HepG2 (cell line): Measurements from ENCODE around the gene TEX14. TPM values are rescaled to one million over a fixed set of nuclear protein-coding genes. Genes with fewer than 3 reads are reported as not detected.

Experiments
- ATAC-seq: fragments of 200-7000 bp; cut with Tn5 transposase; 3 replicates; pipeline ENCODE4 v1.9.1; 2020; ENCODE audit warnings: mild to moderate bottlenecking, moderate library complexity
- BruUV-seq: library from RNA; stranded (reverse); fragments of 400-500 nt; replicated peaks from 2 replicates; lab custom pipeline; 2021; lab: Mats Ljungman, UMichigan
- CTCF ChIA-PET: fragments of 300-600 bp; formaldehyde crosslinking; extraction: SDS; loops from one replicate; lab custom pipeline; 2021; ENCODE audit warnings: low total read pairs, inconsistent platforms, low intra/inter-chr PET ratio; lab: Yijun Ruan, JAX
- POLR2A ChIA-PET: fragments of 350-600 bp; sonication (Branson Sonifier 250); formaldehyde crosslinking; loops from one replicate; lab custom pipeline; 2020; ENCODE audit warnings: antibody characterized with exemption, inconsistent platforms; lab: Yijun Ruan, JAX
- DNase-seq: peaks from one replicate; pipeline ENCODE4 v3.0.0-alpha.2; 2015; ENCODE audit warnings: low spot score
- FAIRE-seq: peaks from 3 replicates; lab custom pipeline; 2011; peaks lifted over from hg19 to GRCh38; lab: Jason Lieb, UNC
- H2AFZ ChIP-seq: one replicate; pipeline ENCODE4 v1.6.1; 2011; ENCODE audit warnings: low read length, inconsistent platforms
- H3K27ac ChIP-seq: fragments of 300-600 bp; 3 replicates; pipeline ENCODE4 v1.8.0; 2011; ENCODE audit warnings: mixed run types, mild to moderate bottlenecking, mixed read lengths, low read length, inconsistent platforms; ENCODE audit not compliant: insufficient read depth; ENCODE audit errors: extremely low read length
- H3K27me3 ChIP-seq, 2 experiments: fragments of 200-600 bp in 1 of 2; 2 replicates in 1 of 2; 3 replicates in 1 of 2; pipeline versions ENCODE4 v1.6.0 to v1.8.0; 2011; ENCODE audit warnings: low read length in 2 of 2, mild to moderate bottlenecking in 2 of 2, moderate library complexity in 2 of 2, inconsistent platforms in 1 of 2; ENCODE audit not compliant: insufficient read depth in 2 of 2, control insufficient read depth in 1 of 2
- H3K36me3 ChIP-seq, 2 experiments: fragments of 200-600 bp in 1 of 2; replicated peaks in 1 of 2; 2 replicates in 1 of 2; 3 replicates in 1 of 2; pipeline versions ENCODE4 v1.5.1 to v1.8.0; 2011; ENCODE audit warnings: low read length in 2 of 2, inconsistent platforms in 1 of 2; ENCODE audit not compliant: insufficient read depth in 2 of 2, control insufficient read depth in 1 of 2
- H3K4me1 ChIP-seq: 2 replicates; pipeline ENCODE4 v1.5.1; 2012; ENCODE audit warnings: low read length, inconsistent platforms; ENCODE audit not compliant: insufficient read depth
- H3K4me2 ChIP-seq: 2 replicates; pipeline ENCODE4 v1.6.0; 2011; ENCODE audit warnings: low read depth, low read length, inconsistent platforms
- H3K4me3 ChIP-seq, 3 experiments: fragments of 200-600 bp in 1 of 3; sonication (generic), shearing (Covaris generic) in 1 of 3; replicated peaks in 1 of 3; 2 replicates each; pipeline ENCODE4 v1.5.1; 2011 to 2016; ENCODE audit warnings: low read length in 3 of 3, inconsistent platforms in 2 of 3, low read depth in 2 of 3, mild to moderate bottlenecking in 2 of 3, control low read depth in 1 of 3, mixed read lengths in 1 of 3; ENCODE audit not compliant: insufficient read depth in 1 of 3
- H3K79me2 ChIP-seq: one replicate; pipeline ENCODE4 v1.6.1; 2011; ENCODE audit warnings: low read length, inconsistent platforms; ENCODE audit not compliant: insufficient read depth
- H3K9ac ChIP-seq: 2 replicates; pipeline ENCODE4 v1.6.0; 2011; ENCODE audit warnings: mild to moderate bottlenecking, low read depth, low read length, inconsistent platforms; ENCODE audit not compliant: insufficient read depth
- H3K9me3 ChIP-seq: 2 replicates; pipeline ENCODE4 v1.5.1; 2012; ENCODE audit warnings: mild to moderate bottlenecking, low read length
- H4K20me1 ChIP-seq: 2 replicates; pipeline ENCODE4 v1.6.0; 2011; ENCODE audit warnings: inconsistent platforms, mild to moderate bottlenecking, low read length, moderate library complexity; ENCODE audit not compliant: insufficient read depth
- ELF3 ChIP-seq: IDR thresholded peaks from 2 replicates; pipeline ENCODE4 v1.6.1; 2016; ENCODE audit warnings: missing genetic modification reagents, missing compliant biosample characterization
- GTF3A ChIP-seq: sonication (generic); formaldehyde crosslinking; conservative IDR thresholded peaks from 2 replicates; pipeline ENCODE4 v1.4.0; 2020; ENCODE audit warnings: mild to moderate bottlenecking, missing genetic modification reagents
- KLF15 ChIP-seq: sonication (generic); formaldehyde crosslinking; IDR thresholded peaks from 2 replicates; pipeline ENCODE4 v1.8.1; 2023; ENCODE audit warnings: borderline replicate concordance, mild to moderate bottlenecking, inconsistent platforms, missing genetic modification reagents, mixed read lengths
- MYNN ChIP-seq: sonication (generic); formaldehyde crosslinking; IDR thresholded peaks from 2 replicates; pipeline ENCODE4 v1.4.0; 2020; ENCODE audit warnings: mild to moderate bottlenecking, low read depth, missing genetic modification reagents
- NFYB ChIP-seq: sonication (generic); formaldehyde crosslinking; IDR thresholded peaks from 2 replicates; pipeline ENCODE4 v1.4.0; 2020; ENCODE audit warnings: missing genetic modification reagents
- RFX1 ChIP-seq: fragments of 450-650 bp; IDR thresholded peaks from 2 replicates; pipeline ENCODE4 v1.6.1; 2017
- SAP130 ChIP-seq: IDR thresholded peaks from 2 replicates; pipeline ENCODE4 v1.6.1; 2016; ENCODE audit warnings: low read depth
- ZBTB49 ChIP-seq: sonication (generic); formaldehyde crosslinking; IDR thresholded peaks from 2 replicates; pipeline ENCODE4 v1.4.0; 2020; ENCODE audit warnings: missing genetic modification reagents, borderline replicate concordance
- ZFAT ChIP-seq: sonication (generic); formaldehyde crosslinking; conservative IDR thresholded peaks from 2 replicates; pipeline ENCODE4 v1.8.1; 2023; ENCODE audit warnings: missing genetic modification reagents, inconsistent platforms
- ZNF770 ChIP-seq: sonication (generic); formaldehyde crosslinking; IDR thresholded peaks from 2 replicates; pipeline ENCODE4 v1.5.0; 2020; ENCODE audit warnings: mild to moderate bottlenecking, missing genetic modification reagents
- ZSCAN9 ChIP-seq: IDR thresholded peaks from 2 replicates; pipeline ENCODE4 v1.6.1; 2016; ENCODE audit warnings: borderline replicate concordance
- WGBS: methylation state at CpG from one replicate; pipeline ENCODE4 v1.1.6; 2017; ENCODE audit warnings: low lambda C conversion rate; 5-methylcytosine and 5-hydroxymethylcytosine counted together
- in situ Hi-C: cut with HindIII; loops from 2 replicates; pipeline ENCODE4 v1.10.0; 2017; ENCODE audit warnings: low pct_unique_long_range_greater_than_20kb; ENCODE audit not compliant: extremely low pct_ligation_motif_present
- intact Hi-C: fragments of 100-400 bp; cut with micrococcal nuclease; formaldehyde crosslinking; loops from one replicate; pipeline ENCODE4 v1.10.0; 2022; ENCODE audit not compliant: unreplicated experiment
- polyA plus RNA-seq, 8 experiments: library from polyadenylated mRNA; depleted of rRNA in 3 of 8; stranded (reverse) in 7 of 8; unstranded in 1 of 8; fragments of >200 nt; fragmentation: Illumina TruSeq in 4 of 8; extraction: Trizol in 4 of 8; gene quantifications; 2 replicates each; pipeline versions ENCODE4 v1.2.1 to v1.2.3, GENCODE V29; 2011 to 2016; ENCODE audit warnings: low read depth in 4 of 8, missing spikeins in 1 of 8, mixed read lengths in 1 of 8; ENCODE audit not compliant: insufficient read depth in 1 of 8
- total RNA-seq, 5 experiments: library from RNA; depleted of rRNA; stranded (reverse); fragments of >200 nt; fragmentation: Illumina TruSeq; extraction: Trizol; gene quantifications; 2 replicates each; pipeline ENCODE4 v1.2.3, GENCODE V29; 2016; ENCODE audit warnings: low read depth in 1 of 5

The TEX14 gene
- total and polyA plus RNA-seq, 2 of the 13 experiments (the other 11 are each of a cell fraction or from before 2014, with no cell fraction given): 0.04 to 0.07 TPM

- H3K9ac ChIP-seq: peak overlapping the region; percentile 90; the same call in 1 of the 2 replicates
- FAIRE-seq: no peak
- ChIA-PET POLR2A (interaction anchor here (1.1 to 3.5 kb wide), 10 partner anchors 9 to 178 kb away, joined by 3 to 34 read pairs (median 4); partner anchors contain the start of gene RNF43), CTCF (no interaction called here)
- H3K9me3 ChIP-seq: no peaks in the 10 kb centered on the region
- peaks cover 46% of the 10 kb centered on the region for H3K4me1 ChIP-seq
- intact Hi-C loops: loop anchor here (5.0 kb wide), 1 partner anchor 177 kb away; the partner anchor contains the start of genes RAD51C and TEX14
- no peak for TF ChIP-seq ELF3 (CRISPR knock-in tag)
- no peak for TF ChIP-seq SAP130 (CRISPR knock-in tag)
- TF ChIP-seq ZNF770 (CRISPR knock-in tag): no peak
- no peak for TF ChIP-seq ZSCAN9 (CRISPR knock-in tag)
- TF ChIP-seq KLF15 (CRISPR knock-in tag): no peak
- TF ChIP-seq GTF3A: no peak
- no peak for TF ChIP-seq RFX1
- no peak for TF ChIP-seq NFYB (CRISPR knock-in tag)
- no peak for TF ChIP-seq ZFAT (CRISPR knock-in tag)
- TF ChIP-seq MYNN (CRISPR knock-in tag): no peak
- no peak for TF ChIP-seq ZBTB49 (CRISPR knock-in tag)
- TF ChIP-seq, all 625 proteins: peak for 0
- peak overlapping the region; percentile 96 for H3K27ac ChIP-seq
- no TSS peak for BruUV-seq
- 93% methylated on average over 2 of the region's 2 CpGs for WGBS
- no peaks in the 10 kb centered on the region; the same call in 1 of the 2 replicates for H4K20me1 ChIP-seq
- in situ Hi-C loops: loop anchor here (5.0 kb wide), 1 partner anchor 487 kb away; no protein-coding TSS in a partner anchor
- no peaks in the 10 kb centered on the region; a peak in 1 of 5 replicates for H3K27me3 ChIP-seq
- H2AFZ ChIP-seq: no peak overlapping the region
- ATAC-seq (no peak), DNase-seq (no peak)
- H3K79me2 ChIP-seq: peaks cover 30% of the 10 kb centered on the region
- peak overlapping the region; percentile 93 for H3K4me2 ChIP-seq
- peaks cover 5 to 29% of the 10 kb centered on the region in 2 experiments for H3K36me3 ChIP-seq
- peak overlapping the region in 1 of 3 experiments; percentile 2; a peak in 1 of 6 replicates for H3K4me3 ChIP-seq
These were observed 176.6 kb downstream of the TEX14 start for GRCh38 chr17:58515286-58515685.
